GM18861 (cell line): ENCODE results near the gene ERLIN1.

ENCODE experiments used
- ATAC-seq: cut with Tn5 transposase; IDR thresholded peaks from one replicate; pipeline ENCODE4 v1.9.1; 2021; ENCODE audit not compliant: unreplicated experiment

ERLIN1 gene

DNA sequence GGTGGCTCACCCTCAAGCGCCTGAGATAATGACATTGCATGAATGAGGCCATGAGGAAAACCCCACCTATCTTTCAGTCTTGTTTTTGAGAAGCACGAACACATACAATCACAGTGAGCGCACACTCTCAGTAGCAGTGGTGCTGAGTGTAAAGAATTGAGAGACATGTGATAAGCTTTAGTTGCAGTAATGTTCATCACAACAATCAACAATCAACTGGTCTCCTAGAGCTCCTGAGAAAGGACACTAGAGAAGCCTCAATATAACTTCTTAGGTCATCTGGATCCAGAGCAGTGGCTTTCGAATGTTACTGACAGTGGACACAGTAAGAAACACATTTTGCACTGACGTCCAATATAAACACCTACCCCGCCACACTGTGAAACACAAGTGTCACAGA lies 12.8 kb downstream of the ERLIN1 start:
- no peak for ATAC-seq

DNA sequence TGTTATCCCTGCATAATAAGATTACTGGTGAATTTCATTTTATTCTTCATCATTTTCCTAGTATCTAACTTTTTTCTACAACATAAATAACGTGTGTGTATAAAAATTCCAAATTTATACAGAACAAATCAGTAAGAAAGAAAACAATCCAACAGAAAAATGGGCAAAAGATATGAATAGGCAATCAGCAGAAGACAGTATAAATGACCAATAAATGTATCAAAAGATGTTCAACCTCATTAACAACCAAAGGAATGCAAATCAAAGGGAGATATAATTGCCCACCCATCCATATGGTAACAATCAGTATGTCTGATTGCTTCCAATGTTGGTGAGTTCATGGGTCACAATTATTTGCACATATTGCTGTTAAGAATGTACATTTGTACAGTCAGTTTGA lies 13.5 kb downstream of the ERLIN1 start:
- ATAC-seq = no peak

DNA sequence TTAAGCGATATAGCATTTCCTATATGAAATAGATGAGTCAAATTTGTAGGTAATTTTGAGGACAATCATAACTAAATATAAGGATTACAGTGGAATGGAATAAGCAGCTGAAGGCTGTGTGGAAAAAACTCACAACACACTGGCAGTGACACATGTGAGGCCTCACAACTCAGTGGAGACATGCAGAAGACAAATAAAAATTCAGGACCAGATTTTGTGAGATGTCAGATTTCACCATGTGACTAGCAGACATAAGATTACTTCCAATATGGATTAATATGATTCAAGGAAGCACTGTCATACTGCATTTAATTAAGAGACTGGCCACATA lies 17.6 kb downstream of the ERLIN1 start:
- ATAC-seq = no peak

DNA sequence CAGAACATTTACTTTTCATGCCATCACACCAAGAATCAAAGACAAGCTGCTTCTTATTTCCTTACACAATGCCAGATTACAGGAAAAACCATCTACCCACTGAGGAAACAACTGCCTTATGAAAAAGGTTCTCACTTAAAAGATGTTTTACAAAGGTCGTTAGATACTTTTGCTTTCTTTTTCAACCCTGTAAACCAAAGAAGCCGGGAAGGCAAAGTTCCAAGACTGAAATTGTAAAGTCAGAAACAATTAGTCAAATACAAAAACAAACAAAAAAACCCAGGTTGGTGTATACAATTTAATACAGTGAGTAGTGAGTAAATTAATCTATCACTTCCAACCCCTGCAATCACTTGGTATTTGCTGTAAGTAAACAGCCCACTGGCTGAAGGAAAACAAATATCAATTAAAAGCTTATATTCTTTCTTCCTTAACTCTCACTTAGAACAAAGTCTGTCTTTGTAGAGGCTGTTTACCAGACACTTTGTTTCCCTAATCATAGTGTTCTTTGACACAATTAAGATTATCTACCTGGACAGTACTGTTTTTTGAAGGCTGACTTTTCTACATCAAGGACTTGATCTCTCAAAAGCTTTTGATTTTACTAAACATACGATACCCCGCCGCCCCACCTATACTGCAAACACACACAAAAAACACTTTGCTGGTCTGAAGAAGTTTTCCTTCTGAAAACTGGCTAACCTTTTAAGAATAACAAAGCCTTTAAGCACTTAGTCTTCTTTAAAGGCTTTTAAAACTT lies 18.1 kb downstream of the ERLIN1 start:
- no peak for ATAC-seq

DNA sequence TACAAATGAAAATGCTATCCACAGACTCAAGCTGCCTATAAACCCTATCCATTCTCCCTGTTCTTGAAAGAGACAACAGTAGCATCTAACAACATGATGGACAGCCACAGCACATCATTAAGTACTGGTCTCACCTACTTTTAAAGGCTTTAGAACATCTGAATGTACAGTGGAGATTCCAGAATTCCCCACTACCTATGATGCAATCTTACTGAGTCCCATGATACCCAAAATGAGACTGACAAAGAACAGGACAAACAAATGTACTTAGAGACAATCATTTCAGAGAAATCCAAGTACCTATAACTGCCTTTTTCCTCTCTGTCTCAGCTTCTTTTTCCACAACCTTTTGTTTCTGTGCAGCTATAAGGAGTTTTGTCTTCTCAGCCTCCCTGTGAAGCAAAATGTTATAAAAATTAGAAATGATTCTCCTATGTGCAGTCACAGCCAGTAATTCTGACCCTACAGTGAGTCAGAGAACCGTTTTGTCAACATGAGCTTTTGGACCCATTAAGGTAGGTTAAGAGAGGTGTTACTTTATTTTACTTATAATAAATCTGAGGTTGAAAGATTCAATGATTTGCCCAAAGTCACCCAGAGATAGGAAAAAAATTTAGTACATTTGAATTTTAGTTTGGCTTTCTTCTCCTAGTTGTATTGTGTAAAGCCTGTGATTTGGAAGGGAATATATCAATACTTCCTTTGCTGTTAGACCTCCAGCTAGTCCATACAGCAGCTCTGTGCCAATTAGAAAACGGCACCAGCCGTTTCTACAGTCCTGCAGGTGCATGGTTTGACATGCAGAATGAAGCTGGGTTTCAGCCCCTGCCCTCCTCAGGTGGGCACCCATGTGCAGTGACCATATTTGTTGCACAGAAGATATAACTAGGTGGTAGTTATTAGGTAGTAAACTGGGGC lies 21.9 kb downstream of the ERLIN1 start:
- no peak for ATAC-seq

DNA sequence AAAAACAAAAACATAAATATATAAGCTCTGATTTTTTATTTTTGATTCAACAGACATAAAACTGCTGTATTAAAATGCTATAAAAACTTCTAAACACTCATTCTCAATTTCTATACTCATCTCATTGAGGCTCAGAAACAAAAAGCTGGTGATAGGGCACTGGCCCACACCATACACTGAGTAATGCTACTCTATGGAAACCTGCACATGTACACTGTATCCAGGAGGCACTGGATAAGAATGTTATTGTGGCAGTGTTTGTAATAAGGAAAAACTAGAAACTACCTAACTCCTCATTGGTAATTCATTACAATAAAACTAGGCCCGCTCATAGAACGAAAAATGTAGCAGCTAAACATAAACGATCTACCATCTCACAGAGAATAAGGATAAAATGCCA lies 23.1 kb downstream of the ERLIN1 start:
- ATAC-seq = no peak

DNA sequence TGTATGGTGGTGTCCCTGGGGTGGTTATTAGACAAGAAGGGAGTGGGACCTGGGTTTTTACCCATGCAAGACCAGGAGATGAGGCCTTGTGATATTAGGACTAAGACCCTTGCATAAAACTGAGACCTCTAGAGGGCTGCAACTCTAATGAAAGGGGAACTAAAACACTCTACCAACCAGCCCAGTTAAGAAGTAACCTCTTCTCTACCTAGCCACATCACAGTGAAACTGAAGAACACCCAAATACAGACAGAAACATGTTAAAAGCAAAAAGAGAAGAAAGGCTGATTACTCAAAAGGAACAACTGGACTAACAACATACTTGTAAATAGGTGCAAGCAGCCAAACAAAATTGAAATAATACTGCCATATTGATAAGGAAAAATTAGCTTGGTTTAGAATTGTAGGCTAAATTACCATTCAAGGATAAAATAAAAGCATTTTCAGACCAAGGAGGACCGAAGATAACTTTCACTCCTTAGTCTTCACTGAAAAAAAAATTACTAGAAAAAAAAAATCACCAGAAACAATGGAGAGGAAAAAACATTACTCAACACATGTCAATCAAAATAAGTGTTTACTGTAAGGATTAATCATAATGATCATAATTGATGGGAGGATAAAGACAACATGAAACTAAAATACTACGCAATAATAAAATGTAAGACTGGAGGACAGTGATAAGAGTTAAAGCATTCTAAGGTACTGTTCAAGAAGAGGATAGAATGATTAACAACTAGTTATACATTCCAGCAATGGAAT lies 27.6 kb downstream of the ERLIN1 start:
- peak; percentile 92 for ATAC-seq

DNA sequence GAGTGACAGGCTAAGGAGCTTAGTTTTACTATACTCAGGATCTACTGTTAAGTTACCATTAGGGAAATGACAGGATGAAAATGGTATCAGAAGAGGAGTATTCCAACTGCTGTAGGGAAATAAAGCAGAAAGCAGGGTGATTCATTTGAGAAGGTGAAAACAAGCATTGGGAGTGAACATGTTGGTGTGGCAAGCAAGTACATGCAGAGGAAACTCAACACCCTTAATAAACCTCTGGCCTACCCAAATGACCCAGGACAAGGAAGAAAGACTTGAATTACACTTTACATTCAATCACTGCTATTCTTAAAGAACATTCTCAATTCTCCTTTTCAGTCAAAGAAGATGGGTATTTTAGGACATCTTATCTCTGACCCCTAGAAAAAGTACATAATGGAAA lies 28.7 kb downstream of the ERLIN1 start:
- no peak for ATAC-seq

DNA sequence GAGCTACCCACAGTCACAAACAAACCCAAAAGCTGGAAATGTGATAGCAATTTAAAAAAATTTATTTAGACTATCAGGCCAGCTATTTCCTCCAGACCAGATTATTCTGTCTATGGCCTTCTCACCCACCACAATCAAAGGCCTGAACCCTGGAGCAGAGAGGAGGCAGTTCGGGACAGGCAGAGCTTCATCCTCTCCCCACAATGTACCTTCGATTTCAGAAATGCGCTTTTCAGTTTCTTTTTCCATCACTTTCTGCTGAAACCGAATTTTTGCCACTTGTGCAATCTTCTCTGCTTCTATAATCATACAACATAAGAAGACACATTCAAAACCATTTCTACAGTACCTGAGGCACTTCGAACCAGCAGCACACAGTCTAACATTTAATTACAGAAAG lies 29.9 kb downstream of the ERLIN1 start:
- no peak for ATAC-seq

DNA sequence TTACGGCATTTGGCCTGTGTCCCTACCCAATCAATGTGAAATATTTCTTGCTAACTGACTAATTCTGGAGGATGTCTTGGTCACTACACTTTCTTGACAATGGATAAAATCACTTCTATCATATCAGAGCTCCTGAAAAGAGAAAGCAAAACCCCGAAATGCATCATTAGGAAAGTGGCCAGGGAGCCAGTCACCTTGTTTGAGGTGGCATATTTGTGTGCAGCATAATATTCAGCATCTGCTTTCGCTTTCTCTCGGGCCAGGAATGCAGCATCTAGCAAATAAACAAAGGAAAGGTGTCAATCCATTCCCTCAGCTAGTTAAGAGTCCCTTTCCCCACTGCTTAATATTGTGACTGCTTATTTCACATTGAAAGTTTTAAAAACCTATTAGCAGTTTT lies 31.2 kb downstream of the ERLIN1 start:
- ATAC-seq = no peak

DNA sequence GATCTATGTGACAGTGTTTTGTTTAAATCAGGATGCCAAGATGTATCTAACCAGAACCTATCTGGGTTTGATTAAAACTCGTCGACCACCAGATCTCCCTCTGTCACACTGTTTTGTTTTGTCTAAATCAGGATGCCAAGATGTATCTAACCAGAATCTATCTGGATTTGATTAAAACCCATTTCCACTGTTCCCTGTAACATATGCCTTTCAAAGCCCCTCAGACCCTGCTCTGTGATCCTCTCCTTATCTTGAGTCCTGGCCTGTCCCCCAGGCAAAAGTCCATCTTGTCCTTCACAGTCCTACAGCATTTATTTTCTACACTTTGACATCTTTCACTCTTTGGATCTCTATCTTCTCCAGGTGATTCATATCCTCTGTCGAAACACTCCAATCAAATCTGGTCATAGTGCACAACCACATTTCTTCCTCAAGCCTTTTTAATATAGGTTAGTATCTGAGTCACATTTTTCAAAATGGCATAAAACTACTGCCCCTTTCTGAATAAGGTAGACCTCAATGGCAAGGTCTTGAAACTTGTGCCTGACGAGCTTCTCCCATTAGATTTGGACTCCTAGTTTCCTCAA lies 32.5 kb downstream of the ERLIN1 start:
- no peak for ATAC-seq

DNA sequence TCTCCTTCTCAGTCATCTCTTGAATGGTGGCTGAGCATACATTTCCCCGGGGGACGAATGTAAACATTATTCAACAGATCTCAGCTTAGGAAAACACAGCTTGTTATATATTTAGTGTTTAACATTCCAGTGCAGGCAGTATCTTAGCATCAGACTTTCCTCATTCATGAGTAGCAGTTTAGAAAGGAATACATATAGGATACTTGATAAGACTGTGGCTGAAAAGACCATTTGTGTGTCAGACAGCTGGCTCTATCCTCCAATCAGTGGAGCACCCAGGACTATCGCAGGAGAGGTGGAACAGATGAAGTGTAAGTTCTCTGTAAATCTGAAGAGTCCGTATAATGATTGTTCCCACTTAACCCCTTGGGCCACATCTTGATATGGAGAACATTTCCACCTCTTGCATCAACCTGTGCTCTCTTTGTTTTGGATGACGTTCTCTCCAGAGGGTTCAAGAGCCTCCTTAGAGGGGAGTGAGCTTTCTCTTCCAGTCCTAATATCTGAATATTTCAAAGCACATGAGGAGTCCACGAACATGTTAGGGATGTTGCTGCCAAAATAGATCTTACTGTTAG lies 34.0 kb downstream of the ERLIN1 start:
- ATAC-seq = no peak

DNA sequence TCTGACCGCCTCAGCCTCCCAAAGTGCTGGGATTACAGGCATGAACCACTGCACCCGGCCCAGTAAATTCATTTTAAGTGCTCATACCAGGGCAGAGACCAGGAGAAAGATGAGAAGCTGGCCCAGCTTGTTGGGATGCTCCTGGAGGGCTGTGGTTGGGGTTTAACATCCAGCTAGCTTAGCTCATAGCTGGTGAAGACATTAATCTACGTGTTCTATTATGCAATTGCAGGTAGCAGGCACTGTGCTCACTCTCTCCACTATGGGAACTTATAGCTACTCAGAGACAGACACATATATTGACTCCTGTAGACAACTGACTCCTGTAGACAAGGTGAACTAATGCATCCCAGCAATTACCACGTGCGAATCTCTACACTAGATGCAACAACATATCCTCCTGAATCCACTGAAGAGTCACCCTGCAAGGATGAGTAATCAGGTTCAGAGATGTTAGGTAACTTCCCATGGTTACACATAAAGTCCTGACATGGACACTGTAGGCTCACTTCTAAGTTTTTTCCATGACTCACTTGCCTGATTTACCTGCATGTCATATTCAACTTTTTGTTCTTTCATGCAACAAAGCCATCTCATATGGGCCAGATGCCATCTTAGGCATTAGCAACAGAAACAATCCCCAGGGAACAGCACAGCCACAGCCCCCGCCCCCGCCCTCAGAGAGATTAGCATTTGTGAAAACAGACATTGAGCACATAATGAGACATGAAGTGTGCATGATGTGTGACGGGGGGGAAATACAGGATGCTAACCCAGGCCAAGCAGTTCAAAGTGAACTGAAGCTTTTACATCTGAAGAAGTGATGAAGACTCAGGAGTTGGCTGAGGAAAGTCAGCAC lies 37.2 kb downstream of the ERLIN1 start:
- ATAC-seq = peak; percentile 52

DNA sequence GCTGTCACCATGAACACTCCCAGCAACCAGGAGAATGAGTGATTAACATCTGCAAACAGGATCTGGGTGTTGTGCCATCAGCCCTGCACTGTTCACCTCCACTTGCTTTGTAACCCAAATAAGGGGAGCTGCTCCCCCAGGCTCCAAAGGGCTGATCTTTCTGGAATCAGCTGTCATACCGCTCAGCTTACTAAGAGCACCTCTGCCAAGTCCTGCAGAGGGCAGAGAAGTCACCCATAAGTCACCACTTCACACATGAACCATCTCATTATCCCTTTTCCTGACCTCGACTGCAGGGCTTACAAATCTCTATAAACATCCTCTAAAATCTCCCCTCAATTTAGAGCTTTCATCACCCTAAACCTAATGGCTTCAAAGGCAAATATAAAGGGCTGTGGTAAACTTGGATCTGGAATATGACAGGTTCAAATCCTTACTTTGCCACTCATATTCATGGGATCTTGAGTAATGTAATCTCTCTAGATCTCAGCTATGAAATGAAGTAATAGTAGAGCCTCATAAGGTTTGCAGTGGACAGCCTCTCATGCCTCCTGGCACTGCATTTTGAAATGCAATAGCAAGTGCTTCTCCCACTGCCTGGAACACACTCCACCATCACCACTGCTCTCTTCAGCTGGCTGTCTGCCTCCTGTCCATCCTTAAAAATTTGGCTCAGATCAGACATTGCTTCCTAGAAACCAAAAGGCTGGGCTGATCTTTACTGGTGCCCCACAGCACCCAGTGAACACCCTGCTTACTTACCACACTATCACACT lies 38.8 kb downstream of the ERLIN1 start:
- ATAC-seq = no peak

DNA sequence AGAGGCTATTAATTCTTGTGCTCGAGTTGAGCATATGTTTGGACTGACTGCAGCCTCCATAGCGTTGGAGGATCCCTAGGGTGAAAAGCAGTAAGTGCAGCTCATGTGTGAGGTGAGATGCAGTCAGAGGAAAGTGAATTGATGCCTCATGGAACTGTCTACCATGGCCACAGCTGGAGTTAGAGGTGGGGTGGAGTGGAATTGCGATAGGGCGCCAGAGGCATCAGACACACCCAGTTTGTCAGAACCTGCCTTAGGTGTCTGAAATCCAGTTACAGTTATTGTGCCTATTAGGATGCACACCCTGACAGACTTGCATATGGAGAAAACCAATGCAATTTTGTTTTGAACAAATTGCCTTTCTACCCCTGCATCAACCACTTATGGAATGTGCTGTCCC lies 39.4 kb downstream of the ERLIN1 start:
- no peak for ATAC-seq

DNA sequence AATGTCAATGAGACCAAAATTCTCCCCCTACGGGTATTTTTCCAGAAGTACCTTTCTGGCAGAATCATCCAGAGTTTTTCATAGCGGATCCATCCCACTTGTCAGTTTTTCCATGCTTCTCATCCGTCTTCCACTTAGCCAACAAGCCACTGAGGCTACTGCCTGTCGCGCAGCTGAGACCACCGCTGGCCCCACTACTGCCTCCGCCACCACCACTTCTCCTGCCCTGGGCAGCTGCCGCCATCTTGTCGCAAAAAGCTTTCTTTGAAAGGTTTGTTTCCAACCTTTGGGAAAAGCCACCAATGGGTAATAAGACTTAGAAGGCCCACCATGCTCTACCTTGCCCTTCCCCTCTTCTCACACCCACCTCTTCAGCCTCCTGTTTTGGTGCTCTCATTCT lies 42.1 kb downstream of the ERLIN1 start:
- no peak for ATAC-seq

DNA sequence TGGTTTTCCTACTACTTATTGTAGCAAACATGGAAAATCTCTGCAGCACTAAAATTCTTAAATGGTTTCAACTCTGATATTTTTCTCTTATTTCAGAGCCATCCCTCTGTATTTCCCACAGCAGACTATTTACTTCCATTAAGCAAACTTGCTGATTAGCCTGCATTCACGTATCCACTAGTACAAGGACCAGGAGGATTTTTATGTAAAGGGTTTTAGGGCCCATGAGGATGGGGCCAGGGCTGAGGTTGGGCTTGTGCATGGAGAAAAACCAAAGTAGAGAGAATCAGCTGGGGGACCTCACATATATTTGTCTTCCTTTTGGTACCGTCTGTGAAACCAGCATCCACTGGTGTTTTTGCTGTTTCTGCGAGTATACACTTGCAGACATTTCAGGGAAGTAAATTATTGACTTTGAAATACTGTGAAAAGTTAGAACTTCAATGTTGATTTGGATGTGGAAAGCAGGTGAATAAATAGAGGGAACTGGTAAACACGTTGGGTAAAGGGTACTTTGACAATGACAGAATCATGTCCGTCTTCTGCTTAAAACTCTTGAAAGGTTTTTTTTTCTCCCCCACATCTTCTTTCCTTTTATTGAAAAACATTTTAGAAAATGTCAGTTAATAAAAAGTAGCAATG lies 44.3 kb downstream of the ERLIN1 start:
- no peak for ATAC-seq

DNA sequence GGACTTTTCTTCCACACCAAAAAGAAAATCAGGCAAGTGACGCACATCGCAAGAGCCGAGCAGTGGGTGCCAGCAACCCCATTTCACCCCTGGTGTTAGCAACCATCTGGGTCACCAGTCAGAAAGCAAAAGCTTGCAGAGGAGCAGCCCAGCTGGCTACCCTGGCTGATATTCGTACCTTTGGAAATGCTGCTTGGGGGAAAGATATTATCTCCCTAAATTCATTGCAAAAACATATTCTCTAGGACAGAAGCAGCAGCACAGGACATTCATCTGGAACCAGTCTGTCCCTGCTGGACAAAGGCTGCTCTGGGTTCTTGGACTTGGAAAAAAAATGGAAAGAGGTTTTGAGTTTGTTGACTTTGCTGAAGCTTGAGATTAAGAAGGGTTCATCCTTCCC lies 45.8 kb downstream of the ERLIN1 start:
- ATAC-seq = no peak
